Measurements from ENCODE around the gene TRIM62.

Gene TRIM62

GRCh38 chr1:33147275-33147996, 34.4 kb downstream of the TRIM62 start:
- no peak overlapping the region for H3K4me2 ChIP-seq (ENCODE audit: low read depth, low read length, poor library complexity, severe bottlenecking)
- H3K36me3 ChIP-seq (ENCODE audit: insufficient read depth, low read length), result peaks cover 8% of the 10 kb centered on the region; the same call in 1 of the 2 replicates
- no peaks in the 10 kb centered on the region for H3F3A ChIP-seq (ENCODE audit: low read depth)
- no peak overlapping the region for H2AFZ ChIP-seq (ENCODE audit: low read length)
- H3K9me3 ChIP-seq (ENCODE audit: insufficient read depth, low read depth, low read length), result no peaks in the 10 kb centered on the region
- H3K4me1 ChIP-seq (ENCODE audit: insufficient read depth, low read length, poor library complexity, severe bottlenecking), result peaks cover 9% of the 10 kb centered on the region
- no peaks in the 10 kb centered on the region for H3K9me2 ChIP-seq (replicated peaks; ENCODE audit: low read depth, low read length)
- H4K20me1 ChIP-seq (ENCODE audit: insufficient read depth, low read length, poor library complexity, severe bottlenecking), result no peaks in the 10 kb centered on the region
- no peaks in the 10 kb centered on the region for H3K27me3 ChIP-seq (ENCODE audit: insufficient read depth, low read length, poor library complexity, severe bottlenecking)
- H3K79me2 ChIP-seq (ENCODE audit: insufficient read depth, low read length), result no peaks in the 10 kb centered on the region
- no peak for TF ChIP-seq CTCF (conservative IDR thresholded peaks at IDR 0.05; ENCODE audit: low read length)
- no peak for TF ChIP-seq EZH2phosphoT487 (IDR thresholded peaks at IDR 0.05; ENCODE audit: borderline replicate concordance)
- no peak overlapping the region for H3K4me3 ChIP-seq (ENCODE audit: low read length, poor library complexity, severe bottlenecking)
- H3K9ac ChIP-seq (ENCODE audit: low read depth, low read length, poor library complexity, severe bottlenecking), result no peak overlapping the region

- H2AFZ ChIP-seq (ENCODE audit: low read length), result no peak overlapping the region
- H3K36me3 ChIP-seq (ENCODE audit: insufficient read depth, low read length), result peaks cover 8% of the 10 kb centered on the region; the same call in 1 of the 2 replicates
- no peaks in the 10 kb centered on the region for H3K27me3 ChIP-seq (ENCODE audit: insufficient read depth, low read length, poor library complexity, severe bottlenecking)
- H3K9me2 ChIP-seq (replicated peaks; ENCODE audit: low read depth, low read length), result no peaks in the 10 kb centered on the region
- H3F3A ChIP-seq (ENCODE audit: low read depth), result no peaks in the 10 kb centered on the region
- no peaks in the 10 kb centered on the region for H4K20me1 ChIP-seq (ENCODE audit: insufficient read depth, low read length, poor library complexity, severe bottlenecking)
- peaks cover 6% of the 10 kb centered on the region for H3K4me1 ChIP-seq (ENCODE audit: insufficient read depth, low read length, poor library complexity, severe bottlenecking)
- no peaks in the 10 kb centered on the region for H3K9me3 ChIP-seq (ENCODE audit: insufficient read depth, low read depth, low read length)
- TF ChIP-seq EZH2phosphoT487 (IDR thresholded peaks at IDR 0.05; ENCODE audit: borderline replicate concordance) (no peak), CTCF (conservative IDR thresholded peaks at IDR 0.05; ENCODE audit: low read length) (no peak)
- no peak overlapping the region for H3K4me2 ChIP-seq (ENCODE audit: low read depth, low read length, poor library complexity, severe bottlenecking)
- no peak overlapping the region for H3K9ac ChIP-seq (ENCODE audit: low read depth, low read length, poor library complexity, severe bottlenecking)
- no peaks in the 10 kb centered on the region for H3K79me2 ChIP-seq (ENCODE audit: insufficient read depth, low read length)
- no peak overlapping the region for H3K4me3 ChIP-seq (ENCODE audit: low read length, poor library complexity, severe bottlenecking)
These were observed 35.8 kb downstream of the TRIM62 start for GRCh38 chr1:33146003-33146402.

GRCh38 chr1:33143698-33144097, 38.1 kb downstream of the TRIM62 start:
- H4K20me1 ChIP-seq (ENCODE audit: insufficient read depth, low read length, poor library complexity, severe bottlenecking), result no peaks in the 10 kb centered on the region
- H3K9me3 ChIP-seq (ENCODE audit: insufficient read depth, low read depth, low read length), result no peaks in the 10 kb centered on the region
- peaks cover 14% of the 10 kb centered on the region for H3K4me1 ChIP-seq (ENCODE audit: insufficient read depth, low read length, poor library complexity, severe bottlenecking)
- no peaks in the 10 kb centered on the region for H3F3A ChIP-seq (ENCODE audit: low read depth)
- peaks cover 8% of the 10 kb centered on the region; the same call in 1 of the 2 replicates for H3K36me3 ChIP-seq (ENCODE audit: insufficient read depth, low read length)
- no peaks in the 10 kb centered on the region for H3K9me2 ChIP-seq (replicated peaks; ENCODE audit: low read depth, low read length)
- no peak overlapping the region for H3K4me2 ChIP-seq (ENCODE audit: low read depth, low read length, poor library complexity, severe bottlenecking)
- TF ChIP-seq EZH2phosphoT487 (IDR thresholded peaks at IDR 0.05; ENCODE audit: borderline replicate concordance) (no peak), CTCF (conservative IDR thresholded peaks at IDR 0.05; ENCODE audit: low read length) (no peak)
- H2AFZ ChIP-seq (ENCODE audit: low read length), result no peak overlapping the region
- H3K79me2 ChIP-seq (ENCODE audit: insufficient read depth, low read length), result no peaks in the 10 kb centered on the region
- H3K4me3 ChIP-seq (ENCODE audit: low read length, poor library complexity, severe bottlenecking), result no peak overlapping the region
- H3K27me3 ChIP-seq (ENCODE audit: insufficient read depth, low read length, poor library complexity, severe bottlenecking), result no peaks in the 10 kb centered on the region
- no peak overlapping the region for H3K9ac ChIP-seq (ENCODE audit: low read depth, low read length, poor library complexity, severe bottlenecking)

Data from Loucy (cell line).